Adipocyte (in vitro differentiated cells): ENCODE measurements around the gene SH3GLB1.
A peak's percentile ranks its signal among the peaks of the same experiment; 100 is the strongest.

Source experiments
- DNase-seq: peaks from one replicate; pipeline ENCODE4 v3.0.0-alpha.2; 2015; ENCODE audit warnings: low read depth
- H3K27me3 ChIP-seq: replicated peaks from 2 replicates; pipeline ENCODE4 v1.7.0; 2013; ENCODE audit warnings: mild to moderate bottlenecking, low read length, moderate library complexity; ENCODE audit not compliant: control insufficient read depth, insufficient read depth
- H3K36me3 ChIP-seq: 2 replicates; pipeline ENCODE4 v1.7.0; 2013; ENCODE audit warnings: low read length, mild to moderate bottlenecking, moderate library complexity; ENCODE audit not compliant: control insufficient read depth, insufficient read depth, severe bottlenecking
- H3K4me1 ChIP-seq: 2 replicates; pipeline ENCODE4 v1.7.0; 2013; ENCODE audit warnings: mild to moderate bottlenecking, low read length, moderate library complexity; ENCODE audit not compliant: control insufficient read depth, insufficient read depth
- H3K4me3 ChIP-seq: 2 replicates; pipeline ENCODE4 v1.7.0; 2013; ENCODE audit warnings: mild to moderate bottlenecking, low read length, moderate library complexity
- H3K9ac ChIP-seq: 2 replicates; pipeline ENCODE4 v1.7.0; 2013; ENCODE audit warnings: mild to moderate bottlenecking, low read length, moderate library complexity
- H3K9me3 ChIP-seq: 2 replicates; pipeline ENCODE4 v1.7.0; 2013; ENCODE audit warnings: mild to moderate bottlenecking, low read length, moderate library complexity; ENCODE audit not compliant: control insufficient read depth

SH3GLB1 gene

GRCh38 chr1:86757272-86757984 is 53.1 kb downstream of the SH3GLB1 start:
- peaks cover 16% of the 10 kb centered on the region for H3K4me1 ChIP-seq
- peak overlapping the region; percentile 18 for H3K4me3 ChIP-seq
- peaks cover 4% of the 10 kb centered on the region for H3K27me3 ChIP-seq
- peak overlapping the region; percentile 1 for H3K9ac ChIP-seq
- no peaks in the 10 kb centered on the region for H3K36me3 ChIP-seq
- H3K9me3 ChIP-seq = no peaks in the 10 kb centered on the region
- peak; percentile 59 for DNase-seq

GRCh38 chr1:86758570-86758969 is 54.2 kb downstream of the SH3GLB1 start:
- Histone ChIP-seq H3K27me3 (peaks cover 5% of the 10 kb centered on the region), H3K36me3 (no peaks in the 10 kb centered on the region), H3K4me1 (peaks cover 16% of the 10 kb centered on the region), H3K4me3 (no peak overlapping the region), H3K9ac (no peak overlapping the region), H3K9me3 (no peaks in the 10 kb centered on the region)
- no peak for DNase-seq

GRCh38 chr1:86760199-86760598 is 55.8 kb downstream of the SH3GLB1 start:
- peaks cover 16% of the 10 kb centered on the region for H3K4me1 ChIP-seq
- H3K9ac ChIP-seq = no peak overlapping the region
- H3K4me3 ChIP-seq = no peak overlapping the region
- no peaks in the 10 kb centered on the region for H3K9me3 ChIP-seq
- H3K27me3 ChIP-seq = peaks cover 5% of the 10 kb centered on the region
- no peak for DNase-seq
- H3K36me3 ChIP-seq = no peaks in the 10 kb centered on the region

- no peaks in the 10 kb centered on the region for H3K36me3 ChIP-seq
- H3K4me3 ChIP-seq = no peak overlapping the region
- peaks cover 5% of the 10 kb centered on the region for H3K27me3 ChIP-seq
- H3K9ac ChIP-seq = no peak overlapping the region
- H3K9me3 ChIP-seq = no peaks in the 10 kb centered on the region
- peaks cover 9% of the 10 kb centered on the region for H3K4me1 ChIP-seq
- DNase-seq = no peak
Measured at GRCh38 chr1:86762336-86762735, 58.0 kb downstream of the SH3GLB1 start.

GRCh38 chr1:86764523-86764922 is 60.1 kb downstream of the SH3GLB1 start:
- no peaks in the 10 kb centered on the region for H3K36me3 ChIP-seq
- no peak for DNase-seq
- H3K9me3 ChIP-seq = peaks cover 4% of the 10 kb centered on the region
- no peak overlapping the region for H3K4me3 ChIP-seq
- H3K27me3 ChIP-seq = peaks cover 5% of the 10 kb centered on the region
- H3K4me1 ChIP-seq = no peaks in the 10 kb centered on the region
- no peak overlapping the region for H3K9ac ChIP-seq

GRCh38 chr1:86765073-86765472 is 60.7 kb downstream of the SH3GLB1 start:
- Histone ChIP-seq H3K4me3 (no peak overlapping the region), H3K27me3 (peaks cover 5% of the 10 kb centered on the region), H3K4me1 (no peaks in the 10 kb centered on the region), H3K9ac (no peak overlapping the region), H3K36me3 (no peaks in the 10 kb centered on the region), H3K9me3 (peaks cover 4% of the 10 kb centered on the region)
- DNase-seq = no peak

GRCh38 chr1:86765674-86766073 is 61.3 kb downstream of the SH3GLB1 start:
- peaks cover 5% of the 10 kb centered on the region for H3K27me3 ChIP-seq
- peaks cover 4% of the 10 kb centered on the region for H3K9me3 ChIP-seq
- no peaks in the 10 kb centered on the region for H3K36me3 ChIP-seq
- no peak for DNase-seq
- H3K9ac ChIP-seq = no peak overlapping the region
- no peaks in the 10 kb centered on the region for H3K4me1 ChIP-seq
- H3K4me3 ChIP-seq = no peak overlapping the region

GRCh38 chr1:86768554-86768953 is 64.2 kb downstream of the SH3GLB1 start:
- Histone ChIP-seq H3K9me3 (peaks cover 4% of the 10 kb centered on the region), H3K4me3 (no peak overlapping the region), H3K27me3 (no peaks in the 10 kb centered on the region), H3K36me3 (no peaks in the 10 kb centered on the region), H3K4me1 (peaks cover 6% of the 10 kb centered on the region), H3K9ac (no peak overlapping the region)
- DNase-seq = no peak

GRCh38 chr1:86769065-86769464 is 64.7 kb downstream of the SH3GLB1 start:
- no peak overlapping the region for H3K9ac ChIP-seq
- no peak for DNase-seq
- H3K36me3 ChIP-seq = no peaks in the 10 kb centered on the region
- H3K9me3 ChIP-seq = peaks cover 4% of the 10 kb centered on the region
- H3K4me1 ChIP-seq = peaks cover 11% of the 10 kb centered on the region
- no peak overlapping the region for H3K4me3 ChIP-seq
- H3K27me3 ChIP-seq = no peaks in the 10 kb centered on the region

- peak; percentile 39 for DNase-seq
- Histone ChIP-seq H3K9me3 (no peaks in the 10 kb centered on the region), H3K4me1 (peaks cover 43% of the 10 kb centered on the region), H3K9ac (peak overlapping the region; percentile 69), H3K4me3 (peak overlapping the region; percentile 31), H3K27me3 (no peaks in the 10 kb centered on the region), H3K36me3 (no peaks in the 10 kb centered on the region)
Measured at GRCh38 chr1:86773341-86774288, 69.2 kb downstream of the SH3GLB1 start.
